Duodenal mucosa (tissue), 2 donors: ENCODE measurements around the gene HOXA5.
A peak's percentile ranks its signal among the peaks of the same experiment; 100 is the strongest.

ENCODE experiments used
- H3K27ac ChIP-seq: one replicate; pipeline ENCODE4 v1.7.0; 2013; ENCODE audit warnings: low read depth, low read length
- H3K27me3 ChIP-seq, 2 donors: one replicate each; pipeline ENCODE4 v1.7.0; 2013; ENCODE audit warnings: low read length in 2 of 2, control low read depth in 1 of 2; ENCODE audit not compliant: insufficient read depth in 2 of 2, control insufficient read depth in 1 of 2
- H3K36me3 ChIP-seq, 2 donors: one replicate each; pipeline ENCODE4 v1.7.0; 2013; ENCODE audit warnings: low read length in 2 of 2, control low read depth in 1 of 2; ENCODE audit not compliant: insufficient read depth in 2 of 2, control insufficient read depth in 1 of 2
- H3K4me1 ChIP-seq, 2 donors: one replicate each; pipeline ENCODE4 v1.7.0; 2013; ENCODE audit warnings: low read length in 2 of 2, control low read depth in 1 of 2; ENCODE audit not compliant: insufficient read depth in 2 of 2, control insufficient read depth in 1 of 2
- H3K4me3 ChIP-seq, 2 donors: one replicate each; pipeline ENCODE4 v1.7.0; 2013; ENCODE audit warnings: low read length in 2 of 2, low read depth in 1 of 2
- H3K9ac ChIP-seq, 2 donors: one replicate each; pipeline ENCODE4 v1.7.0; 2013; ENCODE audit warnings: low read length in 2 of 2, low read depth in 1 of 2
- H3K9me3 ChIP-seq, 2 donors: one replicate each; pipeline ENCODE4 v1.7.0; 2013; ENCODE audit warnings: low read length in 2 of 2, control low read depth in 1 of 2; ENCODE audit not compliant: control insufficient read depth in 1 of 2

Gene HOXA5

DNA sequence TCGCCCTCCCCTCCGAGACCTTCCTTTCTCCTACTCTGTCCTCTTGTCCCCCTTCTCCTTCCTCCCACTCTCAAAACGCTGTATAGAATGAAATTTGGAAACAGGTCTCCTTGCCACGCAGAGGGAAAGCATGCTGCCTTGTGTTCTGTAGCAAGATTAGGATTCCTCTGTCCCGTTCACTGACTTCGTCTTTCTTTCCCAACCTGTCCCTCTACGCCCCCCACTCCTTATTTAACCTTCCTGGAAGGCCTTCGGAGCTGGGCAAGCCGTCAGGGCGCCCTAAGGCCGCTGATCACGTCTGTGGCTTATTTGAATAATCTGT, 20.5 kb upstream of the HOXA5 start:
- Histone ChIP-seq H3K9ac (no peak overlapping the region), H3K9me3 (no peaks in the 10 kb centered on the region), H3K4me3 (no peak overlapping the region), H3K4me1 (peaks cover 0 to 17% of the 10 kb centered on the region in 2 donors), H3K36me3 (no peaks in the 10 kb centered on the region), H3K27ac (no peak overlapping the region), H3K27me3 (peaks cover 89% of the 10 kb centered on the region in 2 donors)

DNA sequence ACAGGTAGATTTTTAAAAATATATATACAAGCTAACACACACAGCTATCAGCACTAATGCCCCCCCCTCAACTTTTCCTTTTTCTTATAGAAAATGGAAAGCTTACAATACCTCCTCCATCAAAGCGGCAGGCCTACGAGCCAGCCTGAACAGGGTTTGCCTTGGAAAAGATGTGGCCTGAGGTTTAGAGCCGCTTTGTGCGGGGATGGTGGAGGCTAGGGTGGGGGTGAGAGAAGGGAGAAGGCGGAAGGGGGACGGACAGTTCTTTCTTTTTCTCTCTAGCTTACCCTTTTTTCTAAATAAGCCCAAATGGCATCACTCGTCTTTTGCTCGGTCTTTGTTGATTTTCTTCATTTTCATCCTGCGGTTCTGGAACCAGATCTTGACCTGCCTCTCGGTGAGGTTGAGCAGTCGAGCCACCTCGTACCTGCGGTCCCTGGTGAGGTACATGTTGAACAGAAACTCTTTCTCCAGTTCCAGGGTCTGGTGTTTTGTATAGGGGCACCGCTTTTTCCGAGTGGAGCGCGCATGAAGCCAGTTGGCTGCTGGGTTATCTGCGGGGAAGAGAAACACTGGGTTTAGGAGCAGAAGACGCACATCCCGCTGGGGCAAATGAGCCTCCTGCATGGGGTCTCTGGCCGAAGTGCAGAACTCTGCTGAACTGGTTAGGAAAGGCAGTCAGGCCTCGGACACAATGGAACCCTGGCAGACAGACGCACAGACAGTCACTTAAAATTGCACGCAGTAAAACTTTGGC, 20.0 kb upstream of the HOXA5 start:
- H3K36me3 ChIP-seq, result no peaks in the 10 kb centered on the region
- no peak overlapping the region for H3K4me3 ChIP-seq
- H3K4me1 ChIP-seq, result peaks cover 0 to 17% of the 10 kb centered on the region in 2 donors
- H3K9me3 ChIP-seq, result no peaks in the 10 kb centered on the region
- no peak overlapping the region for H3K9ac ChIP-seq
- no peak overlapping the region for H3K27ac ChIP-seq
- H3K27me3 ChIP-seq, result peaks cover 89% of the 10 kb centered on the region in 2 donors

DNA sequence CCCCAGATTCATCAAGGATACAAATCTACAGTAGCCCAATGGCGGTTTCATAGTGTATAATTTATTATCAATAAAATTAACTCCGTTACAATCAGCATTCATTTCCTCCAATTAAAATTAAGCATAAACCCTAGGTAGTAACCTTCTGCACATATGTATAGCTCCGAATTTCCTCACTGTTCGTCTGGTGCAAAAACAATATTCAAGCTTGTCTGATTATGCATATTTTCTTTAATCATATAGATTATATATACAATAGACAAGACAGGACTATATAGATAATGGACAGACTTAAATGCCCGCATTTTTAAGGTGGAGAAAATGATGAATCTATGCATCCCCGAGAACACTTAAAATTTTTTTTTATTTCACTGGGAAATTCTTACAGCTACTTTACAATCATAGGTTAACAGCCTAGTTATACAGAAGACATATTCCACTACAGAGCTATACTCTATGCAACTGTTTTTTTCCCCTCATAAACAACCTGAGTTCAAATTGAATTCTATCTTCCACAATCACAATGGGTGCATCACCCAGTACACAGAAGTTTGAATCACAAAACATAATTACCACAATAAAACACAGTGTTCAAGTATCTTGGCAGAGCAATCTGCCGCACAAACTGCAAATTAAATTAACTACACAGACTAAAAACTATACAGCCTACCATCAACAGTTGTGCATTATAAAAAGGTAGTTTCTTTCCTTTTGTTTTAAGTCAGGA, 19.2 kb upstream of the HOXA5 start:
- no peak overlapping the region for H3K4me3 ChIP-seq
- peaks cover 0 to 17% of the 10 kb centered on the region in 2 donors for H3K4me1 ChIP-seq
- no peak overlapping the region for H3K27ac ChIP-seq
- H3K9ac ChIP-seq, result no peak overlapping the region
- H3K36me3 ChIP-seq, result no peaks in the 10 kb centered on the region
- peaks cover 87 to 89% of the 10 kb centered on the region in 2 donors for H3K27me3 ChIP-seq
- no peaks in the 10 kb centered on the region for H3K9me3 ChIP-seq

- peaks cover 0 to 17% of the 10 kb centered on the region in 2 donors for H3K4me1 ChIP-seq
- no peaks in the 10 kb centered on the region for H3K9me3 ChIP-seq
- peaks cover 86 to 89% of the 10 kb centered on the region in 2 donors for H3K27me3 ChIP-seq
- H3K36me3 ChIP-seq, result no peaks in the 10 kb centered on the region
- H3K27ac ChIP-seq, result no peak overlapping the region
- H3K9ac ChIP-seq, result no peak overlapping the region
- no peak overlapping the region for H3K4me3 ChIP-seq
Measured at GRCh38 chr7:27161721-27162560, 18.5 kb upstream of the HOXA5 start.

- Histone ChIP-seq H3K36me3 (no peaks in the 10 kb centered on the region), H3K4me1 (peaks cover 0 to 19% of the 10 kb centered on the region in 2 donors), H3K27me3 (peaks cover 84 to 89% of the 10 kb centered on the region in 2 donors), H3K4me3 (peak overlapping the region; percentile 69 to 71), H3K9ac (no peak overlapping the region), H3K27ac (no peak overlapping the region), H3K9me3 (no peaks in the 10 kb centered on the region)
Measured at GRCh38 chr7:27161214-27161720, 17.8 kb upstream of the HOXA5 start.

- Histone ChIP-seq H3K9ac (peak overlapping the region in 1 of 2 donors; percentile 54), H3K4me1 (peaks cover 0 to 22% of the 10 kb centered on the region in 2 donors), H3K36me3 (no peaks in the 10 kb centered on the region)
Measured at GRCh38 chr7:27160546-27161213, 17.2 kb upstream of the HOXA5 start.

DNA sequence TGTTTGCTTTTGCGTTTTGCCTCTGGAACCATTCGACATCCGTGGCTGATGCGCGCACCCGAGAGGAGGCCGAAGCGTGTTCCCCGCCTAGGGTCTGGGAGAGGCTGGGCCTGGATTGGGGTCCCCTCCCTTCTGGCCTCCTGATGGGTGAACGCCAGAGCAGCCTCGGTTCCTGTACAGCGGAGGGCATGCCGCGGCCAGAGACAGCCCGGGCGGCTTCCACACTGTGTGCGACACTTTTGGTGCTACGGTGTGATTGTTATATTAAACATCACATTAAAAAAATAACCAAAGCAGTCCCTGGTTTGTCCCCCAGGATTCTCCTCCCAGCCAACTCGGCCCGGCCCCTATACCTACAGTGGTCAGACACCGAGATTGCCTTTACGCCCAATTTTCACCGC, 16.7 kb upstream of the HOXA5 start:
- Histone ChIP-seq H3K36me3 (no peaks in the 10 kb centered on the region), H3K4me3 (peak overlapping the region; percentile 69 to 71), H3K9ac (no peak overlapping the region), H3K4me1 (peaks cover 3 to 25% of the 10 kb centered on the region in 2 donors), H3K27me3 (peaks cover 84 to 89% of the 10 kb centered on the region in 2 donors), H3K9me3 (no peaks in the 10 kb centered on the region), H3K27ac (no peak overlapping the region)

More at GRCh38 chr7:27160546-27161213, 17.2 kb upstream of the HOXA5 start:
- Histone ChIP-seq H3K9me3 (no peaks in the 10 kb centered on the region), H3K27me3 (peaks cover 84 to 89% of the 10 kb centered on the region in 2 donors), H3K27ac (no peak overlapping the region), H3K4me3 (peak overlapping the region; percentile 69 to 71)

GRCh38 chr7:27159266-27160144, 16.0 kb upstream of the HOXA5 start:
- Histone ChIP-seq H3K9me3 (no peaks in the 10 kb centered on the region), H3K4me1 (peaks cover 4 to 20% of the 10 kb centered on the region in 2 donors), H3K9ac (no peak overlapping the region), H3K27ac (no peak overlapping the region), H3K4me3 (peak overlapping the region; percentile 69 to 71), H3K36me3 (no peaks in the 10 kb centered on the region), H3K27me3 (peaks cover 84 to 89% of the 10 kb centered on the region in 2 donors)
